GM23338 (cell line): ENCODE data around the gene JAG2. TPM values are rescaled to one million over a fixed set of nuclear protein-coding genes. Genes with fewer than 3 reads are reported as not detected.

Source experiments
- ATAC-seq: fragments of 200-7000 bp; cut with Tn5 transposase; 3 replicates; pipeline ENCODE4 v1.9.1; 2020
- DNase-seq: peaks from one replicate; pipeline ENCODE4 v3.0.0-alpha.2; 2015; ENCODE audit warnings: low spot score
- H2AFZ ChIP-seq: fragments of 200-600 bp; sonication (generic); 2 replicates; pipeline ENCODE4 v1.8.0; 2016; ENCODE audit warnings: antibody characterized with exemption, mild to moderate bottlenecking, moderate library complexity
- H3F3A ChIP-seq: fragments of 200-600 bp; sonication (generic); replicated peaks from 2 replicates; pipeline ENCODE4 v1.8.0; 2017; ENCODE audit warnings: antibody characterized with exemption, mixed run types, low read depth
- H3K27ac ChIP-seq: fragments of 200-600 bp; sonication (generic); 2 replicates; pipeline ENCODE4 v1.6.1; 2016; ENCODE audit warnings: low read depth
- H3K27me3 ChIP-seq: fragments of 200-600 bp; sonication (generic); 2 replicates; pipeline ENCODE4 v1.8.0; 2016; ENCODE audit warnings: mild to moderate bottlenecking, mixed run types, moderate library complexity; ENCODE audit not compliant: insufficient read depth
- H3K36me3 ChIP-seq: fragments of 200-600 bp; sonication (generic); 2 replicates; pipeline ENCODE4 v1.8.0; 2016; ENCODE audit warnings: mild to moderate bottlenecking; ENCODE audit not compliant: insufficient read depth
- H3K4me1 ChIP-seq: fragments of 200-600 bp; sonication (generic); 2 replicates; pipeline ENCODE4 v1.8.0; 2016; ENCODE audit warnings: mild to moderate bottlenecking, moderate library complexity; ENCODE audit not compliant: insufficient read depth
- H3K4me2 ChIP-seq: fragments of 200-600 bp; sonication (generic); 2 replicates; pipeline ENCODE4 v1.7.1; 2017; ENCODE audit warnings: mixed run types
- H3K4me3 ChIP-seq: fragments of 200-600 bp; sonication (generic); 2 replicates; pipeline ENCODE4 v1.6.1; 2016; ENCODE audit warnings: mixed run types
- H3K79me2 ChIP-seq: fragments of 200-600 bp; sonication (generic); replicated peaks from 2 replicates; pipeline ENCODE4 v1.8.0; 2017; ENCODE audit warnings: mild to moderate bottlenecking; ENCODE audit not compliant: insufficient read depth
- H3K9me2 ChIP-seq: fragments of 200-600 bp; sonication (generic); 2 replicates; pipeline ENCODE4 v1.8.0; 2017; ENCODE audit not compliant: insufficient read depth
- H4K20me1 ChIP-seq: fragments of 200-600 bp; sonication (generic); replicated peaks from 2 replicates; pipeline ENCODE4 v1.8.0; 2017; ENCODE audit warnings: mild to moderate bottlenecking; ENCODE audit not compliant: insufficient read depth
- H3K27ac Mint-ChIP-seq: 2 replicates; pipeline ENCODE4 v1.8.0; 2020; ENCODE audit warnings: inconsistent platforms, mild to moderate bottlenecking, moderate library complexity, mixed read lengths
- H3K27me3 Mint-ChIP-seq: 3 replicates; pipeline ENCODE4 v1.8.0; 2022; ENCODE audit warnings: low read depth, mild to moderate bottlenecking, moderate library complexity, mixed read lengths, inconsistent platforms; ENCODE audit not compliant: insufficient read depth, poor library complexity
- H3K36me3 Mint-ChIP-seq: 3 replicates; pipeline ENCODE4 v1.8.0; 2021; ENCODE audit warnings: low read depth, mild to moderate bottlenecking, inconsistent platforms, moderate library complexity, mixed read lengths
- H3K4me1 Mint-ChIP-seq: 3 replicates; pipeline ENCODE4 v1.8.0; 2020; ENCODE audit warnings: mild to moderate bottlenecking, inconsistent platforms, mixed read lengths
- H3K4me3 Mint-ChIP-seq: 3 replicates; pipeline ENCODE4 v1.8.0; 2021; ENCODE audit warnings: moderate library complexity, mild to moderate bottlenecking, inconsistent platforms, mixed read lengths
- H3K9me3 Mint-ChIP-seq: 3 replicates; pipeline ENCODE4 v1.8.0; 2020; ENCODE audit warnings: moderate library complexity, mild to moderate bottlenecking, inconsistent platforms, mixed read lengths
- CTCF ChIP-seq, 2 experiments: fragments of 200-600 bp in 1 of 2; sonication (generic) in 1 of 2; conservative IDR thresholded peaks; 2 replicates each; pipeline versions ENCODE4 v1.5.1 to v1.6.1; 2016 to 2017; ENCODE audit warnings: antibody characterized with exemption in 2 of 2, low read depth in 2 of 2, mild to moderate bottlenecking in 2 of 2, moderate library complexity in 1 of 2
- EZH2 ChIP-seq: fragments of 200-600 bp; sonication (generic); IDR thresholded peaks from one replicate; pipeline ENCODE4 v1.8.0; 2017; ENCODE audit warnings: antibody characterized with exemption, mild to moderate bottlenecking, low read depth; ENCODE audit not compliant: unreplicated experiment
- EZH2phosphoT487 ChIP-seq: fragments of 200-600 bp; sonication (generic); IDR thresholded peaks from one replicate; pipeline ENCODE4 v1.8.1; 2018; ENCODE audit warnings: antibody characterized with exemption; ENCODE audit not compliant: unreplicated experiment
- JUNB ChIP-seq: IDR thresholded peaks from one replicate; pipeline ENCODE4 v1.6.1; 2016; ENCODE audit warnings: antibody characterized with exemption; ENCODE audit not compliant: unreplicated experiment
- NANOG ChIP-seq: IDR thresholded peaks from 2 replicates; pipeline ENCODE4 v1.6.1; 2016; ENCODE audit warnings: antibody characterized with exemption, borderline replicate concordance
- POLR2AphosphoS5 ChIP-seq: IDR thresholded peaks from 2 replicates; pipeline ENCODE4 v1.6.1; 2016; ENCODE audit warnings: antibody characterized with exemption, low read depth
- STAT1 ChIP-seq: IDR thresholded peaks from one replicate; pipeline ENCODE4 v1.6.1; 2016; ENCODE audit warnings: antibody characterized with exemption; ENCODE audit not compliant: unreplicated experiment
- ZNF114 ChIP-seq: fragments of 250-450 bp; sonication (Bioruptor Pico); IDR thresholded peaks from 2 replicates; pipeline ENCODE4 v1.5.0; 2020; ENCODE audit warnings: mild to moderate bottlenecking, moderate library complexity
- ZNF331 ChIP-seq: fragments of 250-450 bp; sonication (Bioruptor Pico); IDR thresholded peaks from 2 replicates; pipeline ENCODE4 v1.5.0; 2020; ENCODE audit warnings: low read depth, mild to moderate bottlenecking, moderate library complexity
- polyA plus RNA-seq: library from polyadenylated mRNA; unstranded; fragments of >200 nt; fragmentation: Nextera tagmentation; extraction: Ambion mirVana; gene quantifications from 2 replicates; pipeline ENCODE4 v1.2.1, GENCODE V29; 2016
- total RNA-seq: library from RNA; depleted of rRNA; stranded (reverse); fragments of >200 nt; shearing (Covaris generic); gene quantifications from 2 replicates; pipeline ENCODE4 v1.2.3, GENCODE V29; 2014
- TF ChIP-seq, protein P1 (sequence below): IDR thresholded peaks from 2 replicates; pipeline ENCODE4 v1.6.1; 2016; ENCODE audit warnings: antibody characterized with exemption

The JAG2 gene
- total and polyA plus RNA-seq, 2 experiments from 2014 or later = 1.9 to 10.3 TPM

DNA sequence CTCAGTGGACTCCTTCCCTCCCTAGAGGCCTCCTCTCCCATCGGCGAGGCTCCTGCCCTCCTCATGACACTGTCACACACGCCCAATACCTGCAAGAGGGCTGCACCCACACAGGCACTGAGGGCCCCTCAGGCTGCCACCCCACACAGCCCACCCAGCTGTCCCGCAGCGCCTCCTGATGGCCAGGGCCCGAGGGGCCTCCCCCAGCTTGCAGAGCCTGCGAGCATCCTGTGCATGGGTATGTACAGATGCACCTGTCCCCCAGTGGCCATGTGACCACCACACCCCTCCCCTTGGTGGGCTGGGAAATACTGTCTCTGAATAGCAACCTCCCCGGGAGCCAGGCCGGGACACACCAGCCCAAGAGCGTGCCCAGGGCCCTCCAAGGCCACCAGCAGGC lies 31.5 kb upstream of the JAG2 start:
- Mint-ChIP-seq H3K9me3 (no peaks in the 10 kb centered on the region), H3K27me3 (peaks cover 26% of the 10 kb centered on the region), H3K27ac (no peak overlapping the region), H3K36me3 (no peaks in the 10 kb centered on the region), H3K4me1 (peaks cover 6% of the 10 kb centered on the region; the same call in 1 of the 3 replicates), H3K4me3 (no peak overlapping the region)
- Histone ChIP-seq H3F3A (no peaks in the 10 kb centered on the region), H3K4me2 (no peak overlapping the region), H3K9me2 (no peaks in the 10 kb centered on the region), H2AFZ (no peak overlapping the region), H4K20me1 (no peaks in the 10 kb centered on the region), H3K27ac (no peak overlapping the region), H3K27me3 (peaks cover 14% of the 10 kb centered on the region; the same call in 1 of the 2 replicates), H3K4me1 (no peaks in the 10 kb centered on the region; the same call in 1 of the 2 replicates), H3K4me3 (no peak overlapping the region), H3K79me2 (no peaks in the 10 kb centered on the region), H3K36me3 (no peaks in the 10 kb centered on the region)
- ATAC-seq (no peak), DNase-seq (no peak)
- peak; percentile 24 to 63 for TF ChIP-seq CTCF (conservative IDR thresholded peaks at IDR 0.05; ENCODE audit: low read depth in 2 of 2)
- no peak for TF ChIP-seq EZH2phosphoT487
- TF ChIP-seq ZNF331 (CRISPR knock-in tag) = no peak

DNA sequence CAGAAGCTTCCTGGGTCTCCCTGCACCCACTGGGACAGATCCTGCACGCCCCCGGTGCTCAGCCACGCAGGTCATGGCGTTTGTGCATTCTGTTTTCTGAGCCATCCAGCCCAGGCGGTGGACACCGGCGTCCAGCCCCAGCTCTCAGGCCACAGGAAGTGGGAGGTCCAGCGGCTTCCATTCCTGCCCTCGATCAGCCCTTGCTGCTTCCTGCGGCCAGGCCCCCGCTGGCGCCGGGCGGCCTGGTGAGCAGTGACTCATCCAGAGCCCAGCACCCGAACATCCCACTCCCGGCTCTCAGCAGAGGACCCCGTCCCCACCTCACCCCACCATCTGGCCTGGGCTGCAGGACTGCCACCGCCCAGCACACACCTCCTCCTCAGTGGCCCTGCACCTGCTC lies 30.5 kb upstream of the JAG2 start:
- H3K27ac ChIP-seq = no peak overlapping the region
- Mint-ChIP-seq H3K27me3 (peaks cover 28% of the 10 kb centered on the region), H3K36me3 (no peaks in the 10 kb centered on the region), H3K4me3 (no peak overlapping the region), H3K9me3 (no peaks in the 10 kb centered on the region), H3K4me1 (peaks cover 9% of the 10 kb centered on the region; the same call in 2 of the 3 replicates), H3K27ac (no peak overlapping the region)
- H3K79me2 ChIP-seq = no peaks in the 10 kb centered on the region
- no peak for ATAC-seq
- no peaks in the 10 kb centered on the region; the same call in 1 of the 2 replicates for H3K4me1 ChIP-seq
- no peaks in the 10 kb centered on the region for H3K36me3 ChIP-seq
- TF ChIP-seq, protein P1, sequence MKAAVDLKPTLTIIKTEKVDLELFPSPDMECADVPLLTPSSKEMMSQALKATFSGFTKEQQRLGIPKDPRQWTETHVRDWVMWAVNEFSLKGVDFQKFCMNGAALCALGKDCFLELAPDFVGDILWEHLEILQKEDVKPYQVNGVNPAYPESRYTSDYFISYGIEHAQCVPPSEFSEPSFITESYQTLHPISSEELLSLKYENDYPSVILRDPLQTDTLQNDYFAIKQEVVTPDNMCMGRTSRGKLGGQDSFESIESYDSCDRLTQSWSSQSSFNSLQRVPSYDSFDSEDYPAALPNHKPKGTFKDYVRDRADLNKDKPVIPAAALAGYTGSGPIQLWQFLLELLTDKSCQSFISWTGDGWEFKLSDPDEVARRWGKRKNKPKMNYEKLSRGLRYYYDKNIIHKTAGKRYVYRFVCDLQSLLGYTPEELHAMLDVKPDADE = no peak
- TF ChIP-seq NANOG = no peak
- H3K27me3 ChIP-seq = peaks cover 14% of the 10 kb centered on the region; the same call in 1 of the 2 replicates
- no peaks in the 10 kb centered on the region for H3K9me2 ChIP-seq
- H4K20me1 ChIP-seq = no peaks in the 10 kb centered on the region
- H3F3A ChIP-seq = no peaks in the 10 kb centered on the region
- H3K4me2 ChIP-seq = no peak overlapping the region
- no peak overlapping the region for H3K4me3 ChIP-seq
- H2AFZ ChIP-seq = no peak overlapping the region
- DNase-seq = no peak

DNA sequence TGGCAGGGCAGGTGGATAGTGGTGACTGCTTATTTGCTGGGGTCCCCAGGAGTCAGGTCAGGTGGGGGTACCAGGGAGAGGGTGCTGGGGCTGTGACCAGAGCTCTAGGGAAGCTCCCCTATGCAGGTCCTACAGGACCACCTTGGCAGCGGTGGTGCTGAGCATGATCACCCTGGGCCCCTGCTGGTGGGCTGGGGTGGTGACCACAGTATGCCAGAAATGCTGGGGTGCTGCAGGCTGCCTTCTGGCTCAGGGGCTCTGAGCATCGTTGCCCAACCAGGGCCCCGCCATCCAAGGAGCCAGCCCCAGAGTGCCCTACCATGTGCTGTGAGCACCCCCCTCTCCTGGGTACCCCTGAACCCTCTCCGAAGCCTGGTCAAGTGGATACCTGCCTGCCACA lies 30.0 kb upstream of the JAG2 start:
- Histone ChIP-seq H3F3A (no peaks in the 10 kb centered on the region), H4K20me1 (no peaks in the 10 kb centered on the region), H2AFZ (no peak overlapping the region), H3K36me3 (no peaks in the 10 kb centered on the region), H3K27ac (no peak overlapping the region), H3K4me2 (no peak overlapping the region), H3K4me1 (no peaks in the 10 kb centered on the region; the same call in 1 of the 2 replicates), H3K9me2 (no peaks in the 10 kb centered on the region), H3K79me2 (no peaks in the 10 kb centered on the region), H3K27me3 (peaks cover 14% of the 10 kb centered on the region; the same call in 1 of the 2 replicates), H3K4me3 (no peak overlapping the region)
- Mint-ChIP-seq H3K9me3 (no peaks in the 10 kb centered on the region), H3K27me3 (peaks cover 30% of the 10 kb centered on the region), H3K4me3 (no peak overlapping the region), H3K4me1 (peaks cover 14% of the 10 kb centered on the region; the same call in 2 of the 3 replicates), H3K27ac (no peak overlapping the region), H3K36me3 (no peaks in the 10 kb centered on the region)
- ATAC-seq (no peak), DNase-seq (no peak)
- TF ChIP-seq ZNF331 (CRISPR knock-in tag) (no peak), POLR2AphosphoS5 (no peak), ZNF114 (CRISPR knock-in tag) (no peak), EZH2 (no peak), JUNB (no peak), EZH2phosphoT487 (no peak), STAT1 (no peak)
- TF ChIP-seq, protein P1 = no peak
